ENCODE data around the gene TIMM22.

GRCh38 chr17:1047177-1047878 lies 50.4 kb downstream of the TIMM22 start:
- no peak for TF ChIP-seq POLR2AphosphoS5 (IDR thresholded peaks at IDR 0.05; ENCODE audit: borderline replicate concordance, low read depth, low read length)
- TF ChIP-seq EZH2 (IDR thresholded peaks at IDR 0.05): no peak
